Kidney (tissue), 14 donors: ENCODE data around the gene ULK3. TPM values are rescaled to one million over a fixed set of nuclear protein-coding genes. Genes with fewer than 3 reads are reported as not detected.

Experiments used
- DNase-seq, 5 donors: peaks; one replicate each; pipeline ENCODE4 v3.0.0-alpha.2; 2013 to 2020
- FAIRE-seq: peaks from 2 replicates; lab custom pipeline; 2012; peaks lifted over from hg19 to GRCh38; lab: Jason Lieb, UNC
- H3K27ac ChIP-seq, 2 donors: one replicate each; pipeline ENCODE4 v1.7.0; 2013; ENCODE audit warnings: low read depth in 2 of 2, low read length in 2 of 2, inconsistent platforms in 1 of 2
- H3K27me3 ChIP-seq: one replicate; pipeline ENCODE4 v1.7.1; 2013; ENCODE audit warnings: low read length, inconsistent platforms; ENCODE audit not compliant: control insufficient read depth, insufficient read depth
- H3K36me3 ChIP-seq, 3 donors: one replicate each; pipeline versions ENCODE4 v1.7.0 to v1.7.1; 2013; ENCODE audit warnings: low read length in 3 of 3, control low read depth in 1 of 3, inconsistent platforms in 1 of 3; ENCODE audit not compliant: insufficient read depth in 3 of 3, control insufficient read depth in 2 of 3
- H3K4me1 ChIP-seq, 3 donors: one replicate each; pipeline versions ENCODE4 v1.7.0 to v1.7.1; 2013; ENCODE audit warnings: low read length in 3 of 3, inconsistent platforms in 1 of 3, low read depth in 1 of 3; ENCODE audit not compliant: control insufficient read depth in 2 of 3, insufficient read depth in 2 of 3
- H3K4me3 ChIP-seq, 3 donors: one replicate each; pipeline versions ENCODE4 v1.7.0 to v1.8.1; 2013; ENCODE audit warnings: low read length in 3 of 3, control low read depth in 1 of 3, inconsistent platforms in 1 of 3
- H3K9ac ChIP-seq, 3 donors: one replicate each; pipeline versions ENCODE4 v1.7.0 to v1.7.1; 2013; ENCODE audit warnings: low read length in 3 of 3, control low read depth in 1 of 3, inconsistent platforms in 1 of 3
- H3K9me3 ChIP-seq, 3 donors: one replicate each; pipeline versions ENCODE4 v1.7.0 to v1.7.1; 2013; ENCODE audit warnings: low read length in 3 of 3, control low read depth in 1 of 3, inconsistent platforms in 1 of 3; ENCODE audit not compliant: control insufficient read depth in 2 of 3, insufficient read depth in 1 of 3
- CTCF ChIP-seq: IDR thresholded peaks from 3 replicates; pipeline ENCODE4 v1.5.1; 2012; ENCODE audit warnings: mild to moderate bottlenecking, moderate library complexity, borderline replicate concordance; ENCODE audit not compliant: insufficient read depth; ENCODE audit errors: extremely low read depth
- intact Hi-C: fragments of 100-400 bp; cut with DNase I; formaldehyde crosslinking; loops from one replicate; pipeline ENCODE4 v1.11.1; 2022
- polyA plus RNA-seq: library from polyadenylated mRNA; stranded (reverse); fragments of 350-450 nt; fragmentation: Illumina TruSeq; extraction: RNeasy Lipid Tissue Mini Kit (QIAGEN cat#74804); gene quantifications from one replicate; pipeline ENCODE4 v1.2.3, GENCODE V29; 2014; ENCODE audit warnings: low read depth, low replicate concordance; ENCODE audit not compliant: insufficient read depth
- total RNA-seq: library from RNA; stranded (reverse); fragmentation: NEBNext Ultra II Directional; extraction: Animal tissue kit (Norgen Biotek cat#: 25700); gene quantifications from one replicate; pipeline ENCODE4 v1.2.1, GENCODE V29; 2021
- donor health status: control.
- donor health status: control.
- donor health status: control.
- donor health status: control.
- donor health status: control.
- donor health status: DM: yes; HTN: yes; CAD: no.
- donor health status: Normal renal cell carcinoma (clear cell type).

Gene ULK3
- total and polyA plus RNA-seq, 2 donors from 2014 or later: 34.5 to 36.1 TPM

DNA sequence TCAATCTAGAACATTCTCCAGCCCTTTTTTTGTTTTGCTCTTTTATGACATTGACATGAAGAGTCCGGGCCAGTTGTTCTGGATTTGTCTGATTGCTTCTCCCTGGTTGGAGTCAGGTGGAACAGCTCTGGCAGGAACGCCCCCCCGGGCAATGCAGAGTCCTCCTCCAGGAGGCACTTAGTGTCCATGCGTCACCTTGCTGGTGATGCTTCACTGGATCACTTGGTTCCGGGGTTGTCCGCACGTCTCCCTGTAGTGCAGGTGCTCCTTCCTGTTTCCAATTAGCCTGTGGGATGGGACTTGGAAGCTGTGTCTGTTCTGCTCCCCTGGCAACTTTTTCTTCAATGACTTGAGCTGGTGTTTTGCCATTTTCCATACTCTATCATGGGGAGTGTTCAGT, 51.3 kb downstream of the ULK3 start:
- H3K4me3 ChIP-seq: no peak overlapping the region
- DNase-seq (no peak), FAIRE-seq (no peak)
- H3K27ac ChIP-seq: no peak overlapping the region
- no peak for TF ChIP-seq CTCF
- intact Hi-C loops: no loop called here
- H3K9ac ChIP-seq: no peak overlapping the region
- no peaks in the 10 kb centered on the region for H3K27me3 ChIP-seq
- no peaks in the 10 kb centered on the region for H3K36me3 ChIP-seq
- H3K9me3 ChIP-seq: no peaks in the 10 kb centered on the region
- H3K4me1 ChIP-seq: peaks cover 0 to 50% (median 41%) of the 10 kb centered on the region in 3 donors

DNA sequence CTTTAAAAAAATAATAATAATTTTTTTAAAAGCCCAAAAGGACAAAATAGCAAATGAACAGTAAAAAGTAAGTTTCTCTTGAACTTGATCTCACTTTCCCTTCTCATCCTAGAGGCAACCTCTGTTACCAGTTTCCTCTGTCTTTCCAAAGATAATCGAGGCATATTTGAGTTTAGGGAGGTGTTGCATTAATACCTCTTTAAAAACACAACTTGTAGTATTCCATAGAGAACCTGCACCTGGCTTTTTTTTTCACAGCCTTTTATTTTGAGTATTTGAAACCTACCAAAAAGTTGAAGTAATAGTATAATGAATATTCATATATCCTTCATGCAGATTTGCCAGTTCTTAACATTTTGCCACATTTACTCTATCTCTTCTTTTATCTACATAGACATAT, 51.9 kb downstream of the ULK3 start:
- H3K4me1 ChIP-seq: peaks cover 0 to 56% (median 43%) of the 10 kb centered on the region in 3 donors
- H3K9ac ChIP-seq: no peak overlapping the region
- H3K27ac ChIP-seq: no peak overlapping the region
- intact Hi-C loops: no loop called here
- no peak for TF ChIP-seq CTCF
- no peaks in the 10 kb centered on the region for H3K9me3 ChIP-seq
- FAIRE-seq: no peak
- no peaks in the 10 kb centered on the region for H3K36me3 ChIP-seq
- H3K4me3 ChIP-seq: no peak overlapping the region
- no peak for DNase-seq
- no peaks in the 10 kb centered on the region for H3K27me3 ChIP-seq

- peak overlapping the region in 1 of 3 donors; percentile 7 for H3K4me3 ChIP-seq
- no peak for TF ChIP-seq CTCF
- H3K36me3 ChIP-seq: no peaks in the 10 kb centered on the region
- intact Hi-C loops: no loop called here
- peak overlapping the region; percentile 10 to 69 for H3K27ac ChIP-seq
- H3K4me1 ChIP-seq: peaks cover 0 to 60% (median 44%) of the 10 kb centered on the region in 3 donors
- no peaks in the 10 kb centered on the region for H3K27me3 ChIP-seq
- peak; percentile 55 to 93 (median 68) for DNase-seq
- no peaks in the 10 kb centered on the region for H3K9me3 ChIP-seq
- H3K9ac ChIP-seq: peak overlapping the region in 2 of 3 donors; percentile 9 to 55
- no peak for FAIRE-seq
Measured at GRCh38 chr15:74790080-74790916, 52.7 kb downstream of the ULK3 start.
